Smooth muscle cell (in vitro differentiated cells): ENCODE results near the gene MYOC. TPM values are rescaled to one million over a fixed set of nuclear protein-coding genes. Genes with fewer than 3 reads are reported as not detected.

Experiments
- DNase-seq: peaks from one replicate; lab custom pipeline; 2025; ENCODE audit not compliant: unreplicated experiment; lab: John Stamatoyannopoulos, UW
- H2AFZ ChIP-seq: fragments of 200-600 bp; sonication (generic); 2 replicates; pipeline ENCODE4 v1.6.0; 2016; ENCODE audit warnings: antibody characterized with exemption, low read depth, mild to moderate bottlenecking
- H3F3A ChIP-seq: fragments of 200-600 bp; sonication (generic); 2 replicates; pipeline ENCODE4 v1.6.0; 2017; ENCODE audit warnings: antibody characterized with exemption, low read depth
- H3K27ac ChIP-seq: fragments of 200-600 bp; sonication (generic); 2 replicates; pipeline ENCODE4 v1.5.1; 2016; ENCODE audit warnings: low read depth, mild to moderate bottlenecking
- H3K27me3 ChIP-seq: fragments of 200-600 bp; sonication (generic); 2 replicates; pipeline ENCODE4 v1.6.1; 2016; ENCODE audit warnings: low read depth, mild to moderate bottlenecking
- H3K36me3 ChIP-seq: fragments of 200-600 bp; sonication (generic); 2 replicates; pipeline ENCODE4 v1.5.1; 2016; ENCODE audit warnings: low read depth
- H3K4me1 ChIP-seq: fragments of 200-600 bp; sonication (generic); 2 replicates; pipeline ENCODE4 v1.5.1; 2016; ENCODE audit warnings: low read depth
- H3K4me2 ChIP-seq: fragments of 200-600 bp; sonication (generic); 2 replicates; pipeline ENCODE4 v1.6.0; 2016; ENCODE audit warnings: mild to moderate bottlenecking
- H3K4me3 ChIP-seq: fragments of 200-600 bp; sonication (generic); 2 replicates; pipeline ENCODE4 v1.5.1; 2016; ENCODE audit warnings: mild to moderate bottlenecking
- H3K79me2 ChIP-seq: fragments of 200-600 bp; sonication (generic); 2 replicates; pipeline ENCODE4 v1.6.0; 2016; ENCODE audit warnings: low read depth, mild to moderate bottlenecking
- H3K9ac ChIP-seq: fragments of 200-600 bp; sonication (generic); 2 replicates; pipeline ENCODE4 v1.6.0; 2016; ENCODE audit warnings: low read depth
- H3K9me3 ChIP-seq: fragments of 200-600 bp; sonication (generic); replicated peaks from 2 replicates; pipeline ENCODE4 v1.5.1; 2016; ENCODE audit warnings: low read depth
- H4K20me1 ChIP-seq: fragments of 200-600 bp; sonication (generic); 2 replicates; pipeline ENCODE4 v1.6.0; 2016; ENCODE audit warnings: low read depth
- WGBS: methylation state at CpG from one replicate; pipeline ENCODE4 v1.1.7; 2016; ENCODE audit warnings: low lambda C conversion rate; 5-methylcytosine and 5-hydroxymethylcytosine counted together
- polyA plus RNA-seq: library from polyadenylated mRNA; unstranded; fragments of >200 nt; fragmentation: Nextera tagmentation; extraction: Ambion mirVana; gene quantifications from 2 replicates; pipeline ENCODE4 v1.2.1, GENCODE V29; 2016
- total RNA-seq: library from RNA; depleted of rRNA; stranded (reverse); fragments of >200 nt; gene quantifications from 2 replicates; pipeline ENCODE4 v1.2.3, GENCODE V29; 2014
- TF ChIP-seq, protein P1 (sequence below): fragments of 200-600 bp; sonication (generic); IDR thresholded peaks from 2 replicates; pipeline ENCODE4 v1.5.1; 2017; ENCODE audit warnings: borderline replicate concordance, mild to moderate bottlenecking, antibody characterized with exemption; ENCODE audit not compliant: insufficient read depth, poor library complexity, severe bottlenecking

Gene MYOC
- total and polyA plus RNA-seq, 2 experiments from 2014 or later: not detected

- Histone ChIP-seq H3K36me3 (no peaks in the 10 kb centered on the region), H3K27me3 (no peaks in the 10 kb centered on the region), H3K4me2 (peak overlapping the region; percentile 66), H3F3A (no peaks in the 10 kb centered on the region), H3K9me3 (no peaks in the 10 kb centered on the region), H2AFZ (peak overlapping the region; percentile 75), H3K79me2 (no peaks in the 10 kb centered on the region), H3K9ac (no peak overlapping the region), H4K20me1 (no peaks in the 10 kb centered on the region), H3K4me3 (no peak overlapping the region), H3K4me1 (peaks cover 6% of the 10 kb centered on the region), H3K27ac (no peak overlapping the region)
- WGBS: 86% methylated on average over 1 of the region's 1 CpG
- TF ChIP-seq, protein P1, sequence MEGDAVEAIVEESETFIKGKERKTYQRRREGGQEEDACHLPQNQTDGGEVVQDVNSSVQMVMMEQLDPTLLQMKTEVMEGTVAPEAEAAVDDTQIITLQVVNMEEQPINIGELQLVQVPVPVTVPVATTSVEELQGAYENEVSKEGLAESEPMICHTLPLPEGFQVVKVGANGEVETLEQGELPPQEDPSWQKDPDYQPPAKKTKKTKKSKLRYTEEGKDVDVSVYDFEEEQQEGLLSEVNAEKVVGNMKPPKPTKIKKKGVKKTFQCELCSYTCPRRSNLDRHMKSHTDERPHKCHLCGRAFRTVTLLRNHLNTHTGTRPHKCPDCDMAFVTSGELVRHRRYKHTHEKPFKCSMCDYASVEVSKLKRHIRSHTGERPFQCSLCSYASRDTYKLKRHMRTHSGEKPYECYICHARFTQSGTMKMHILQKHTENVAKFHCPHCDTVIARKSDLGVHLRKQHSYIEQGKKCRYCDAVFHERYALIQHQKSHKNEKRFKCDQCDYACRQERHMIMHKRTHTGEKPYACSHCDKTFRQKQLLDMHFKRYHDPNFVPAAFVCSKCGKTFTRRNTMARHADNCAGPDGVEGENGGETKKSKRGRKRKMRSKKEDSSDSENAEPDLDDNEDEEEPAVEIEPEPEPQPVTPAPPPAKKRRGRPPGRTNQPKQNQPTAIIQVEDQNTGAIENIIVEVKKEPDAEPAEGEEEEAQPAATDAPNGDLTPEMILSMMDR: no peak
- DNase-seq: no peak
Observed at GRCh38 chr1:171653796-171654195, 1.3 kb upstream of the MYOC start.

GRCh38 chr1:171646249-171646560 lies 6.3 kb downstream of the MYOC start:
- Histone ChIP-seq H3K9ac (no peak overlapping the region), H3K9me3 (no peaks in the 10 kb centered on the region), H3K4me2 (no peak overlapping the region), H4K20me1 (no peaks in the 10 kb centered on the region), H3F3A (no peaks in the 10 kb centered on the region), H3K27me3 (no peaks in the 10 kb centered on the region), H3K27ac (no peak overlapping the region), H2AFZ (no peak overlapping the region), H3K4me1 (no peaks in the 10 kb centered on the region), H3K79me2 (no peaks in the 10 kb centered on the region), H3K36me3 (no peaks in the 10 kb centered on the region), H3K4me3 (no peak overlapping the region)
- TF ChIP-seq, protein P1: no peak
- 83% methylated on average over 1 of the region's 1 CpG for WGBS
- no peak for DNase-seq

DNA sequence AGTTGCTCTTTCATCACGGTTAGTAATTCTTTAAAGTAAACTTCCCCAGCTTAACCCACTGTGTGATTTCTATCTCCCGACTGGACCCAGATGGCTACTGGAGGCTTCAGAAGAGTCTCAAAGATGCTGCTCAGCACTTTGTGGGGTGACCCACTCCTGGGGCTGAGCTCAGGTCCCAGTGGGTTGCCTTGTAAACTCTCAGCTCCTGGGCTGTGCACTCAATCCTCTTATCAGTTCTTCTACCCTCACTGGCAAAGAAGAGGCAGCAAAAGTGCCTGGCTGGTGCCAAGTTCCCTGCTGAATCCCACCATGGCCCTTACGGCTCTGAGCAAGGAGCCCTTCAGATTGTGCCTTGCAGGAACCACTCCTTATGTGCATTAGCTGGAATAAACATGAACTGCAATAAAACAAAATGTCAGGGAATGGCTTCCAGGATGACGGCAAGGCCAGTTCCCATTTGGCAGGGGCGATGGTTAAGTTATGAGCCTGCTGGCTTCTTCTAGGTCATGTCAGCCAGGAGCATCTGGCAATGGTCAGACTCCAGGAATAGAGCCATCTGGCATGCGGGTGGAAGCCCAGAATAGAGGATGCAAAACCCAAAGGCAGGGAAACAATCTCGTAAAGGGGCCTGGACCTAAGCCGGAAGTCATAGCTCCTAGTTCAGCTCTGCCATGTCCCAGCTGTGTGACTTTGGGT lies 6.8 kb downstream of the MYOC start:
- H3K4me1 ChIP-seq: no peaks in the 10 kb centered on the region
- H3K4me3 ChIP-seq: no peak overlapping the region
- 80% methylated on average over 8 of the region's 8 CpGs for WGBS
- H3K27me3 ChIP-seq: no peaks in the 10 kb centered on the region
- no peaks in the 10 kb centered on the region for H3K79me2 ChIP-seq
- H3F3A ChIP-seq: no peaks in the 10 kb centered on the region
- H3K9ac ChIP-seq: no peak overlapping the region
- no peak overlapping the region for H3K27ac ChIP-seq
- no peaks in the 10 kb centered on the region for H3K9me3 ChIP-seq
- H2AFZ ChIP-seq: no peak overlapping the region
- no peak for DNase-seq
- no peak overlapping the region for H3K4me2 ChIP-seq
- H3K36me3 ChIP-seq: no peaks in the 10 kb centered on the region
- no peaks in the 10 kb centered on the region for H4K20me1 ChIP-seq
- TF ChIP-seq, protein P1: no peak
